Vagina (tissue), 2 donors: ENCODE data around the gene MCEE. TPM values are rescaled to one million over a fixed set of nuclear protein-coding genes. Genes with fewer than 3 reads are reported as not detected.

Experiments
- DNase-seq, 2 donors: peaks; one replicate each; pipeline ENCODE4 v3.0.0-alpha.2; 2017; ENCODE audit errors: extremely low spot score in 2 of 2
- H3K27ac ChIP-seq: fragments of 200-600 bp; sonication (generic); one replicate; pipeline ENCODE4 v1.5.1; 2019
- H3K27me3 ChIP-seq: fragments of 200-600 bp; sonication (generic); one replicate; pipeline ENCODE4 v1.5.1; 2019
- H3K36me3 ChIP-seq, 2 donors: fragments of 200-600 bp; sonication (generic); one replicate each; pipeline ENCODE4 v1.5.1; 2017 to 2019
- H3K4me1 ChIP-seq: fragments of 200-600 bp; sonication (generic); one replicate; pipeline ENCODE4 v1.5.1; 2019
- H3K4me3 ChIP-seq, 2 donors: fragments of 200-600 bp; sonication (generic); 1 replicate in 1 of 2; 2 replicates in 1 of 2; pipeline ENCODE4 v1.5.1; 2016 to 2019
- H3K9me3 ChIP-seq: fragments of 200-600 bp; sonication (generic); one replicate; pipeline ENCODE4 v1.5.1; 2019
- POLR2A ChIP-seq, 2 donors: fragments of 450-650 bp; IDR thresholded peaks; one replicate each; pipeline ENCODE4 v1.6.1; 2017; ENCODE audit warnings: antibody characterized with exemption in 2 of 2, mild to moderate bottlenecking in 2 of 2, moderate library complexity in 2 of 2
- POLR2AphosphoS5 ChIP-seq, 2 donors: sonication (generic); formaldehyde crosslinking; IDR thresholded peaks; one replicate each; pipeline ENCODE4 v1.9.0; 2017; ENCODE audit warnings: antibody characterized with exemption in 2 of 2, mild to moderate bottlenecking in 2 of 2, low read depth in 1 of 2; ENCODE audit not compliant: insufficient read depth in 1 of 2
- intact Hi-C: fragments of 100-400 bp; cut with DNase I; formaldehyde crosslinking; loops from one replicate; pipeline ENCODE4 v1.15.1; 2023
- total RNA-seq: library from RNA; depleted of rRNA; stranded (reverse); fragments of >200 nt; gene quantifications from one replicate; pipeline ENCODE4 v1.2.3, GENCODE V29; 2016
- TF ChIP-seq, protein P1 (sequence below), 3 experiments: fragments of 450-650 bp in 2 of 3; fragments of 200-600 bp in 1 of 3; sonication (generic) in 1 of 3; IDR thresholded peaks; one replicate each; pipeline ENCODE4 v1.5.1; 2017 to 2019; ENCODE audit warnings: antibody characterized with exemption in 3 of 3, mild to moderate bottlenecking in 2 of 3, moderate library complexity in 2 of 3

Gene MCEE
- total RNA-seq, 1 donor from 2014 or later, result 12.8 TPM

DNA sequence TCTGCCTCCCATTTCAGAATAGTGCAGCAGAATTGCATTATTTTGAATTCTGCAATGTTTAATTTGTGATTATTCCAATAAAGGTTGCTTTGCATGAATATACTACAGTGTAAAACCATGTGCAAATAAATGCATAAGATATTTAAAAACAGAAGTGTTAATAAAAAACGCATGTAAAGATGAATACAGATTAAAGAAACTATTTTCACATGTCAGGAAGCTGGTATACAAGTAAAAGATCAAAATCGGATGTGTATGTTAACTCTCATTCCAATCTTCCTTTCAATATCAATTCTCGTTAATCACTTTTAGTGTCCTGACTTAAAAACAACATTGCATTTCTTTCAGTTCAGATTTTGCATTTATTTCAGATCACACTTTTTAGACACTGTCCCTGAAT lies 3.1 kb downstream of the MCEE start:
- Histone ChIP-seq H3K36me3 (no peaks in the 10 kb centered on the region), H3K27ac (no peak overlapping the region), H3K4me1 (peaks cover 40% of the 10 kb centered on the region), H3K4me3 (no peak overlapping the region), H3K9me3 (no peaks in the 10 kb centered on the region), H3K27me3 (no peaks in the 10 kb centered on the region)
- intact Hi-C loops, result no loop called here
- TF ChIP-seq POLR2AphosphoS5 (IDR thresholded peaks at IDR 0.05; ENCODE audit: insufficient read depth in 1 of 2, low read depth in 1 of 2), result no peak
- TF ChIP-seq POLR2A (IDR thresholded peaks at IDR 0.05), result no peak
- TF ChIP-seq, protein P1, sequence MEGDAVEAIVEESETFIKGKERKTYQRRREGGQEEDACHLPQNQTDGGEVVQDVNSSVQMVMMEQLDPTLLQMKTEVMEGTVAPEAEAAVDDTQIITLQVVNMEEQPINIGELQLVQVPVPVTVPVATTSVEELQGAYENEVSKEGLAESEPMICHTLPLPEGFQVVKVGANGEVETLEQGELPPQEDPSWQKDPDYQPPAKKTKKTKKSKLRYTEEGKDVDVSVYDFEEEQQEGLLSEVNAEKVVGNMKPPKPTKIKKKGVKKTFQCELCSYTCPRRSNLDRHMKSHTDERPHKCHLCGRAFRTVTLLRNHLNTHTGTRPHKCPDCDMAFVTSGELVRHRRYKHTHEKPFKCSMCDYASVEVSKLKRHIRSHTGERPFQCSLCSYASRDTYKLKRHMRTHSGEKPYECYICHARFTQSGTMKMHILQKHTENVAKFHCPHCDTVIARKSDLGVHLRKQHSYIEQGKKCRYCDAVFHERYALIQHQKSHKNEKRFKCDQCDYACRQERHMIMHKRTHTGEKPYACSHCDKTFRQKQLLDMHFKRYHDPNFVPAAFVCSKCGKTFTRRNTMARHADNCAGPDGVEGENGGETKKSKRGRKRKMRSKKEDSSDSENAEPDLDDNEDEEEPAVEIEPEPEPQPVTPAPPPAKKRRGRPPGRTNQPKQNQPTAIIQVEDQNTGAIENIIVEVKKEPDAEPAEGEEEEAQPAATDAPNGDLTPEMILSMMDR (IDR thresholded peaks at IDR 0.05), result no peak
- DNase-seq, result no peak

DNA sequence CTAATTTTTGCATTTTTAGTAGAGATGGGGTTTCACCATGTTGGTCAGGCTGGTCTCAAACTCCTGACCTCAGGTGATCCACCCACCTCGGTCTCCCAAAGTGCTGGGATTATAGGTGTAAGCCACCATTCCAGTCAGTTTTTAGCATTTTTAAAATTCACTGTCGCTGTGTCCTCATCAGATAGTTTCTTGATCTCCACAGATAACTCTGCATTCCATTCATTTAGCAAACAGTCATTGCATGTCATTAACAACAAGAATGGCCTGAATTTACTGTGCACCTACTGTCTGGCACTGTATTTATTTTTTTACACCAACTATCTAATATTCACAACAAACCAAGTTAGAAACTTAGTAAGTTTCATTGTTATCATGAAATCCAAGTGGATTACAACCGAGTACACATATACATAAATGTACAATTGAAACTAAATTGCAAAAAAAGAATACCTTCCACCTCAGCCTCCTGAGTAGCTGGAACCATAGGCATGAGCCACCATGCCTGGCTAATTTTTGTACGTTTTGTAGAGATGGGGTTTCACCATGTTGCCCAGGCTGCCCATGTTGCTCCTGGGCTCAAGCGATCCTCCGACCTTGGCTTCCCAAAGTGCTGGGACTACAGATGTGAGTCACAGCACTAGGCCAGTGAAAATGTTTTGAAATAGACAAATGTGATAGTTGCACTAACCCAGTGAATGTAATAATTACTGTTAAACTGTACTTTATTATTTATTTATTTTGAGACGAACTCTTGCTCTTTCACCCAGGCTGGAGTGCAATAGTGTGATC lies 4.3 kb downstream of the MCEE start:
- Histone ChIP-seq H3K36me3 (peaks cover 0 to 11% of the 10 kb centered on the region in 2 donors), H3K9me3 (no peaks in the 10 kb centered on the region), H3K4me3 (no peak overlapping the region), H3K27me3 (no peaks in the 10 kb centered on the region), H3K4me1 (peaks cover 36% of the 10 kb centered on the region), H3K27ac (no peak overlapping the region)
- TF ChIP-seq POLR2AphosphoS5 (IDR thresholded peaks at IDR 0.05; ENCODE audit: insufficient read depth in 1 of 2, low read depth in 1 of 2) (no peak), POLR2A (IDR thresholded peaks at IDR 0.05) (no peak)
- TF ChIP-seq, protein P1 (IDR thresholded peaks at IDR 0.05), result no peak
- intact Hi-C loops, result no loop called here
- DNase-seq, result no peak

DNA sequence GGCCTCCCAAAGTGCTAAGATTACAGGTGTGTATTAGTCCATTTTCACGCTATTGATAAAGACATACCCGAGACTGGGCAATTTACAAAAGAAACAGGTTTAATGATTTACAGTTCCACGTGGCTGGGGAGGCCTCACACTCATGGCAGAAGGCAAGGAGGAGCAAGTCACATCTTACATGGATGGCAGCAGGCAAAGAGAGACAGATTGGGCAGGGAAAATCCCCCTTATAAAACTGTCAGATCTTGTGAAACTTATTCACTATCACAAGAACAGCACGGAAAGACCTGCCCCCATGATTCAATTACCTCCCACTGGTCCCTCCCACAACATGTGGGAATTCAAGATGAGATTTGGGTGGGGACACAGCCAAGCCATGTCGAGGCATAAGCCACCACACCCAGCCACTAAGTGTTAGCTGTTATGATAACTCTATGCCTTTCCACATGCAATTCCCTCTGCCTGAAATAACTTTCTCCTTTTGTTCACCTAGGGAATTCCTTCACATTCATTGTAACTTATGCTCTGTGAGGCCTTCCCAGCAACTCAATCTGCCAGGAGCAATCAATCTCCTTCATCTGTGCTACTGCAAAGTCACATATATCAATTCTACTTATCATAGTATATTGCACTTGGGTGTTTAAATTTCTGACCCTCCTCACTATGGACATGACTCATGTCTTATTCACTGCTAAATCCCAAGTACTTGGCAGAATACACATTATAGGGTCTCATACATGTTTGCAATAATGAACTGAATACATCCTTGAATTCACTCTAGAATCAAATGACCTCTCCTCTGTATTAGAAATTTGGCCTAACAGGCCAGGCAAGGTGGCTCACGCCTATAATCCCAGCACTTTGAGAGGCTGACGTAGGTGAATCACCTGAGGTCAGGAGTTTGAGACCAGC lies 7.4 kb downstream of the MCEE start:
- no peaks in the 10 kb centered on the region for H3K9me3 ChIP-seq
- H3K4me1 ChIP-seq, result peaks cover 23% of the 10 kb centered on the region
- no peak for TF ChIP-seq POLR2AphosphoS5 (IDR thresholded peaks at IDR 0.05; ENCODE audit: insufficient read depth in 1 of 2, low read depth in 1 of 2)
- no peak for TF ChIP-seq POLR2A (IDR thresholded peaks at IDR 0.05)
- TF ChIP-seq, protein P1 (IDR thresholded peaks at IDR 0.05), result no peak
- H3K36me3 ChIP-seq, result peaks cover 0 to 21% of the 10 kb centered on the region in 2 donors
- DNase-seq, result no peak
- no peak overlapping the region for H3K4me3 ChIP-seq
- intact Hi-C loops, result no loop called here
- H3K27ac ChIP-seq, result no peak overlapping the region
- no peaks in the 10 kb centered on the region for H3K27me3 ChIP-seq

DNA sequence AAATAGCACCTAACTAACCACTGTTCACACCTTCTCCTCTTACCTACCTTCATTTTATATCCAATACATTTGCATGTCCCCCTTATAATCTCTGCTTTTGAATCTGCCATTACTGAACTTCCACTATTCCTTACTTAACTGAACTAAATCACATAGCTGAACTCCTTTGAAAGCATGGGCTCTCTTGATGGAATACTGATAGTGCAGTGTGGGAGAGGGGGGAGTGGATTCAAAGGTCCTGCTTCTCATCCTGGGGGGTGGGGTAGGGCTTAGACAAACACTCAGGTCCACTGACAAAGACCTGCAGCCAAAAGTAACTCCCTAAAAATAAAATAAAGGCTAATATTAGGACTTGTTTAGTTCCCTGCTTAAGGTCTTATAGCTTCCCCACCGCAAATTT lies 8.6 kb downstream of the MCEE start:
- H3K4me3 ChIP-seq, result no peak overlapping the region
- H3K27me3 ChIP-seq, result no peaks in the 10 kb centered on the region
- no peak overlapping the region for H3K27ac ChIP-seq
- no peak for DNase-seq
- H3K4me1 ChIP-seq, result peaks cover 13% of the 10 kb centered on the region
- H3K9me3 ChIP-seq, result no peaks in the 10 kb centered on the region
- no peak for TF ChIP-seq POLR2AphosphoS5 (IDR thresholded peaks at IDR 0.05; ENCODE audit: insufficient read depth in 1 of 2, low read depth in 1 of 2)
- TF ChIP-seq, protein P1 (IDR thresholded peaks at IDR 0.05), result no peak
- TF ChIP-seq POLR2A (IDR thresholded peaks at IDR 0.05), result no peak
- H3K36me3 ChIP-seq, result peaks cover 0 to 21% of the 10 kb centered on the region in 2 donors
- intact Hi-C loops, result no loop called here
